22Rv1 (cell line): Measurements from ENCODE around the gene AK1.

Experiments
- CTCF ChIP-seq: fragments of 450-650 bp; IDR thresholded peaks from 2 replicates; pipeline ENCODE4 v1.5.1; 2017; ENCODE audit warnings: mild to moderate bottlenecking
- ZFX ChIP-seq: fragments of 450-650 bp; IDR thresholded peaks from 2 replicates; pipeline ENCODE4 v1.6.1; 2017; ENCODE audit warnings: antibody characterized with exemption, borderline replicate concordance

GRCh38 chr9:127816728-127817127, 60.7 kb downstream of the AK1 start:
- TF ChIP-seq CTCF (no peak), ZFX (no peak)
